A673 (cell line): Measurements from ENCODE around the gene CFAP107.

Experiments used
- EZH2 ChIP-seq: fragments of 200-600 bp; sonication (generic); IDR thresholded peaks from 2 replicates; pipeline ENCODE4 v1.6.1; 2017; ENCODE audit warnings: borderline replicate concordance, low read depth, mild to moderate bottlenecking, mixed read lengths, antibody characterized with exemption, low read length; ENCODE audit not compliant: poor library complexity, severe bottlenecking
- TF ChIP-seq, protein P1 (sequence below): fragments of 300-800, 200-600 bp; sonication (generic); conservative IDR thresholded peaks from 2 replicates; pipeline ENCODE4 v1.5.1; 2017; ENCODE audit warnings: low read depth, mild to moderate bottlenecking, antibody characterized with exemption, low read length, moderate library complexity, mixed read lengths

DNA sequence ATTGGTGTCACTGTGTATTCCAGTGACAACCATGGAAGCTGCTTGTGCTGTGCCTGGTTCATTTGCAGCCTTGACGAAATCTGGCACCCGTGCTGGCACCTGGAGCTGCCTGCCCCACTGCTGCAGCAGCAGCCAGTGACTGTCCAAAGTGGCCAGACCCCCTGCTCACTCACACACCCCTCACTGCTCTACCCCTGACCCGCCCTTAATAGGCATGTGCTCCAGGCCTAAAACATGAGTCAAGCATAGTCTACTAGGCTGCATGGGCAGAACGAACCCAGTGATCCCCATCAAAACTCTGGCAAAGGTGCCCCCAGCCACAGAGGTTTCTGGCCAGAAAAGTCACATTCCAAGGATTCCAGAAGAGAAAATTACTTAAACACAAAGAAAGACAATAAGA, 52.9 kb downstream of the CFAP107 start:
- TF ChIP-seq, protein P1, sequence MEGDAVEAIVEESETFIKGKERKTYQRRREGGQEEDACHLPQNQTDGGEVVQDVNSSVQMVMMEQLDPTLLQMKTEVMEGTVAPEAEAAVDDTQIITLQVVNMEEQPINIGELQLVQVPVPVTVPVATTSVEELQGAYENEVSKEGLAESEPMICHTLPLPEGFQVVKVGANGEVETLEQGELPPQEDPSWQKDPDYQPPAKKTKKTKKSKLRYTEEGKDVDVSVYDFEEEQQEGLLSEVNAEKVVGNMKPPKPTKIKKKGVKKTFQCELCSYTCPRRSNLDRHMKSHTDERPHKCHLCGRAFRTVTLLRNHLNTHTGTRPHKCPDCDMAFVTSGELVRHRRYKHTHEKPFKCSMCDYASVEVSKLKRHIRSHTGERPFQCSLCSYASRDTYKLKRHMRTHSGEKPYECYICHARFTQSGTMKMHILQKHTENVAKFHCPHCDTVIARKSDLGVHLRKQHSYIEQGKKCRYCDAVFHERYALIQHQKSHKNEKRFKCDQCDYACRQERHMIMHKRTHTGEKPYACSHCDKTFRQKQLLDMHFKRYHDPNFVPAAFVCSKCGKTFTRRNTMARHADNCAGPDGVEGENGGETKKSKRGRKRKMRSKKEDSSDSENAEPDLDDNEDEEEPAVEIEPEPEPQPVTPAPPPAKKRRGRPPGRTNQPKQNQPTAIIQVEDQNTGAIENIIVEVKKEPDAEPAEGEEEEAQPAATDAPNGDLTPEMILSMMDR: no peak
- no peak for TF ChIP-seq EZH2
